ENCODE data around the gene ZNF680.
"Not testable (repeated sequence)": the region's sequence is repeated elsewhere in the genome, so short reads cannot be mapped to it uniquely, and the experiment has no call there.

The ZNF680 gene

GRCh38 chr7:64581391-64581790 lies 18.5 kb upstream of the ZNF680 start:
- no peak for DNase-seq (ENCODE audit: low read depth)
- TF ChIP-seq, protein P1, sequence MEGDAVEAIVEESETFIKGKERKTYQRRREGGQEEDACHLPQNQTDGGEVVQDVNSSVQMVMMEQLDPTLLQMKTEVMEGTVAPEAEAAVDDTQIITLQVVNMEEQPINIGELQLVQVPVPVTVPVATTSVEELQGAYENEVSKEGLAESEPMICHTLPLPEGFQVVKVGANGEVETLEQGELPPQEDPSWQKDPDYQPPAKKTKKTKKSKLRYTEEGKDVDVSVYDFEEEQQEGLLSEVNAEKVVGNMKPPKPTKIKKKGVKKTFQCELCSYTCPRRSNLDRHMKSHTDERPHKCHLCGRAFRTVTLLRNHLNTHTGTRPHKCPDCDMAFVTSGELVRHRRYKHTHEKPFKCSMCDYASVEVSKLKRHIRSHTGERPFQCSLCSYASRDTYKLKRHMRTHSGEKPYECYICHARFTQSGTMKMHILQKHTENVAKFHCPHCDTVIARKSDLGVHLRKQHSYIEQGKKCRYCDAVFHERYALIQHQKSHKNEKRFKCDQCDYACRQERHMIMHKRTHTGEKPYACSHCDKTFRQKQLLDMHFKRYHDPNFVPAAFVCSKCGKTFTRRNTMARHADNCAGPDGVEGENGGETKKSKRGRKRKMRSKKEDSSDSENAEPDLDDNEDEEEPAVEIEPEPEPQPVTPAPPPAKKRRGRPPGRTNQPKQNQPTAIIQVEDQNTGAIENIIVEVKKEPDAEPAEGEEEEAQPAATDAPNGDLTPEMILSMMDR (IDR thresholded peaks at IDR 0.05; ENCODE audit: low read depth, low read length, missing control alignments) = no peak
- in situ Hi-C loops (cut with HindIII; ENCODE audit: low sequenced_read_pairs) = no loop called here
- H3K4me3 ChIP-seq (ENCODE audit: low read depth, low read length) = no peak overlapping the region

- DNase-seq (ENCODE audit: low read depth) = no peak
- in situ Hi-C loops (cut with HindIII; ENCODE audit: low sequenced_read_pairs) = no loop called here
- TF ChIP-seq, protein P1 (IDR thresholded peaks at IDR 0.05; ENCODE audit: low read depth, low read length, missing control alignments) = no peak
- H3K4me3 ChIP-seq (ENCODE audit: low read depth, low read length) = peak overlapping the region; percentile 45
These were observed 11.7 kb upstream of the ZNF680 start for GRCh38 chr7:64574540-64575099.

DNA sequence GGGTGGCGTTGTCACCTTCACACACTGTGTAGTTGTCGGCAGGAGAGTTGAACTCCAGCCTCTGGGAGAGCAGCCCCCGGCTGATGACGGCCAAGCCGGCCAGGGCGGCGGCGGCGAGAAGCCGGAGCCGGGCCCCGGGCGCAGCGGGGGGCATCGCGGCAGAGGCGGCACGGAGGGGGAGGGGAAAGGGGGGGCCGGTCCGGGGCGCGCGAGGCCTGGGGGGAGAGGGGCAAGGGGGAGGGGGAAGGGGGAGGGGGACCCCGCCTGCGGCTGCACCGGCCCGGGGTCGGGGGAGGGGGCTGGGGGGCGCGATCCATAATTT lies 7.4 kb upstream of the ZNF680 start:
- in situ Hi-C loops (cut with HindIII; ENCODE audit: low sequenced_read_pairs); DNase-seq (ENCODE audit: low read depth): not testable (repeated sequence)
- H3K4me3 ChIP-seq (ENCODE audit: low read depth, low read length) = peak overlapping the region; percentile 38

- DNase-seq (ENCODE audit: low read depth); in situ Hi-C loops (cut with HindIII; ENCODE audit: low sequenced_read_pairs): not testable (repeated sequence)
- TF ChIP-seq, protein P1 (IDR thresholded peaks at IDR 0.05; ENCODE audit: low read depth, low read length, missing control alignments) = peak; percentile 34
- H3K4me3 ChIP-seq (ENCODE audit: low read depth, low read length) = peak overlapping the region; percentile 38
These were observed 6.8 kb upstream of the ZNF680 start for GRCh38 chr7:64569372-64570283.

DNA sequence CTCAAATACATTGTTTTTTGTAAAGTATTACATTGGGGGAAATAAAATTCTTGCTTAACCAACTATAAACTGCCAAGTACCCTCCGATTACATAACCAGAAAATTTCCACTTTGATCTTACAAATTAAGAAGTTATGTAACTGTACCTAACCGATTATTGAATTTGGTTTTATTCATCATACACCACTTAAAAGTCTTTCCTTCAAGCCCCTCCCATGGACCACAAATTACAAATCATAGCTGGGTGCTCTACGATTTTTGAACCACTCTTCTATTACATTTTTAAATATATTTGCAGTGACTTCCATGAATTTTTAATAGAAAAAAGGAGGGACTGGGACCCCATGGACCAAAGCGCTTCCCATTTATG lies 630 bp downstream of the ZNF680 start:
- TF ChIP-seq, protein P1 (IDR thresholded peaks at IDR 0.05; ENCODE audit: low read depth, low read length, missing control alignments) = no peak
- in situ Hi-C loops (cut with HindIII; ENCODE audit: low sequenced_read_pairs) = no loop called here
- no peak for DNase-seq (ENCODE audit: low read depth)
- peak overlapping the region; percentile 70 for H3K4me3 ChIP-seq (ENCODE audit: low read depth, low read length)

DNA sequence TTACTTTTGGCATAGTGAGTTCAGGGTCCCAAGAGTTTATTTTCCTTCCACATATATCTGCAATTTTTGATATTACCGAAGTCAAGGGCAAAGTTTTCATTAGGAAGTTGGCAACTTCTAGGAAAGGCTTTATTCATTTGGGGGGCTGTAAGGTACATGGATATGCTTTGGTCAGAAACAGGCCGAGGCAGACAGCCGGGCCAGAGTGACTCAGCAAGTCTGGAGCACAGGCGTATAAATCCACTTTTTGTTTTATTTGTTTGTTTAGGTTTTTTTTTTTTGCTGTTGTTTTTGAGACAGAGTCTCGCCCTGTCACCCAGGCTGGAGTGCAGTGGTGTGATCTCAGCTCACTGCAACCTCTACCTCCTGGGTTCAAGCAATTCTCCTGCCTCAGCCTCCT lies 3.7 kb downstream of the ZNF680 start:
- no peak for DNase-seq (ENCODE audit: low read depth)
- in situ Hi-C loops (cut with HindIII; ENCODE audit: low sequenced_read_pairs) = no loop called here
- TF ChIP-seq, protein P1 (IDR thresholded peaks at IDR 0.05; ENCODE audit: low read depth, low read length, missing control alignments) = no peak
- H3K4me3 ChIP-seq (ENCODE audit: low read depth, low read length) = no peak overlapping the region

GRCh38 chr7:64558781-64559180 lies 4.1 kb downstream of the ZNF680 start:
- no peak overlapping the region for H3K4me3 ChIP-seq (ENCODE audit: low read depth, low read length)
- DNase-seq (ENCODE audit: low read depth) = no peak
- in situ Hi-C loops (cut with HindIII; ENCODE audit: low sequenced_read_pairs) = no loop called here
- TF ChIP-seq, protein P1 (IDR thresholded peaks at IDR 0.05; ENCODE audit: low read depth, low read length, missing control alignments) = no peak
